Type B pancreatic cell (in vitro differentiated cells): ENCODE results near the gene TFIP11. TPM values are rescaled to one million over a fixed set of nuclear protein-coding genes. Genes with fewer than 3 reads are reported as not detected.

Experiments
- DNase-seq: peaks from one replicate; pipeline ENCODE4 v3.0.0; 2021; ENCODE audit warnings: mixed read lengths; ENCODE audit not compliant: unreplicated experiment; ENCODE audit errors: extremely low spot score
- H3K27ac Mint-ChIP-seq: 2 replicates; pipeline ENCODE4 v1.8.0; 2021; ENCODE audit warnings: mild to moderate bottlenecking, mixed read lengths
- H3K27me3 Mint-ChIP-seq: 2 replicates; pipeline ENCODE4 v1.8.0; 2021; ENCODE audit warnings: mixed read lengths
- H3K36me3 Mint-ChIP-seq: 2 replicates; pipeline ENCODE4 v1.8.0; 2021; ENCODE audit warnings: mixed read lengths
- H3K4me1 Mint-ChIP-seq: one replicate; pipeline ENCODE4 v1.8.0; 2021; ENCODE audit warnings: mixed read lengths; ENCODE audit not compliant: unreplicated experiment
- H3K4me3 Mint-ChIP-seq: 2 replicates; pipeline ENCODE4 v1.8.0; 2021; ENCODE audit warnings: mild to moderate bottlenecking, mixed read lengths
- H3K9me3 Mint-ChIP-seq: 2 replicates; pipeline ENCODE4 v1.8.0; 2021; ENCODE audit warnings: mixed read lengths
- CTCF ChIP-seq: fragments of 200-600 bp; sonication (generic); conservative IDR thresholded peaks from 2 replicates; pipeline ENCODE4 v1.5.0; 2021; ENCODE audit warnings: antibody characterized with exemption, mild to moderate bottlenecking
- total RNA-seq: library from RNA; stranded (reverse); gene quantifications from 2 replicates; pipeline ENCODE4 v1.2.1, GENCODE V29; 2021; ENCODE audit warnings: low replicate concordance

TFIP11 gene
- total RNA-seq, 1 donor from 2014 or later: 32.7 TPM

- Mint-ChIP-seq H3K36me3 (peaks cover 15% of the 10 kb centered on the region), H3K27me3 (no peaks in the 10 kb centered on the region), H3K4me1 (peaks cover 41% of the 10 kb centered on the region), H3K4me3 (peak overlapping the region; percentile 65), H3K27ac (peak overlapping the region; percentile 58), H3K9me3 (no peaks in the 10 kb centered on the region)
- TF ChIP-seq CTCF: no peak
- DNase-seq: no peak
These were observed 33.1 kb downstream of the TFIP11 start for GRCh38 chr22:26479043-26479791.

- Mint-ChIP-seq H3K9me3 (no peaks in the 10 kb centered on the region), H3K4me3 (no peak overlapping the region), H3K27me3 (no peaks in the 10 kb centered on the region), H3K27ac (peak overlapping the region; percentile 70), H3K36me3 (peaks cover 19% of the 10 kb centered on the region), H3K4me1 (peaks cover 32% of the 10 kb centered on the region)
- TF ChIP-seq CTCF: no peak
- no peak for DNase-seq
These were observed 34.9 kb downstream of the TFIP11 start for GRCh38 chr22:26477341-26477731.

- Mint-ChIP-seq H3K27ac (peak overlapping the region; percentile 70), H3K9me3 (no peaks in the 10 kb centered on the region), H3K27me3 (no peaks in the 10 kb centered on the region), H3K36me3 (peaks cover 19% of the 10 kb centered on the region), H3K4me1 (peaks cover 26% of the 10 kb centered on the region), H3K4me3 (peak overlapping the region; percentile 40)
- no peak for TF ChIP-seq CTCF
- no peak for DNase-seq
These were observed 35.5 kb downstream of the TFIP11 start for GRCh38 chr22:26476705-26477340.

GRCh38 chr22:26474682-26475081 lies 37.6 kb downstream of the TFIP11 start:
- no peak for TF ChIP-seq CTCF
- no peaks in the 10 kb centered on the region for H3K9me3 Mint-ChIP-seq
- DNase-seq: no peak
- no peak overlapping the region for H3K27ac Mint-ChIP-seq
- H3K4me1 Mint-ChIP-seq: peaks cover 15% of the 10 kb centered on the region
- no peak overlapping the region for H3K4me3 Mint-ChIP-seq
- H3K27me3 Mint-ChIP-seq: no peaks in the 10 kb centered on the region
- H3K36me3 Mint-ChIP-seq: peaks cover 16% of the 10 kb centered on the region

- Mint-ChIP-seq H3K27me3 (no peaks in the 10 kb centered on the region), H3K4me3 (no peak overlapping the region), H3K27ac (no peak overlapping the region), H3K36me3 (peaks cover 20% of the 10 kb centered on the region), H3K9me3 (no peaks in the 10 kb centered on the region), H3K4me1 (no peaks in the 10 kb centered on the region)
- no peak for TF ChIP-seq CTCF
- DNase-seq: no peak
These were observed 40.8 kb downstream of the TFIP11 start for GRCh38 chr22:26471522-26471921.
